Measurements from ENCODE around the gene RIN3. TPM values are rescaled to one million over a fixed set of nuclear protein-coding genes. Genes with fewer than 3 reads are reported as not detected.

Gene RIN3
- polyA plus RNA-seq, 3 donors, result 42.8 to 144 (median 54.6) TPM

DNA sequence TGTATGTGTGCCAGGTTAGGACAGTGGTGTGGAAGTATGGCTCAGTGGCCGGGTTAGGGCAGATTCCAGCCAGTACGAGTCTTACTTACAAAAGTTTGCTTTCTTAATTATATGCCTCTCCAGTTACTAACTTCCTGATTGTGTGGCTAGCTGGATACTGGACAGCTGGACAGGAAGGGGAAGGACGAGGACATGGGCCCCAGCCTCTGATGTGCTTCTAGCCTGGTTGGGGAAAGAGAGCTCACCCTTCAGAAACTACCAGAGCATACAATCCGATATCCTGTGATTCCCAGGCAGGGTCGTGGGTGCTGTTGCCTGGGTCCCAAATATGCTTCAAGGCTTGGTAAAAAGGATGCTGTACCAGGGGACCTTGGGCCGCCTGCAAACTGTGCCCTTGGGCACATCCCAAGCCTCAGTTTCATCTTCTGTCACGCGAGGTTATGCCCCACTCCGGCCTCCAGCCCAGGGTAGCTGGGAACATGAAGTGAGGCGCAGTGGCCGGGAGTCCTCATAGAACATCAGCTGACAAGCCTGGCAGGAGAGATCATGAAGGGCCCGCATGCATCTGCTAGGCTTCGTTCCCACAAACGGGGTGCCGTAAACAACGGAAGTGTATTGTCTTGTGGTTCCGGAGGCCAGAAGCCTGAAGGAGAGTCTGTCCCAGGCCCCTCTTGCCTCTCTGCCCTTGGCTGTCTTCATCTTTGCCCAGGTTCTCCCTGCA is 23.2 kb upstream of the RIN3 start:
- Histone ChIP-seq H3K9me3 (replicated peaks in 1 of 2; ENCODE audit: control insufficient read depth in 1 of 2, insufficient read depth in 1 of 2, low read length in 2 of 2) (no peaks in the 10 kb centered on the region), H3K27me3 (ENCODE audit: control insufficient read depth in 2 of 2, insufficient read depth in 2 of 2, low read length in 2 of 2) (no peaks in the 10 kb centered on the region), H3K4me3 (replicated peaks in 1 of 3; ENCODE audit: low read depth in 2 of 3, low read length in 3 of 3) (peak overlapping the region in 1 of 3 experiments; percentile 13), H3K36me3 (replicated peaks in 1 of 2; ENCODE audit: control insufficient read depth in 1 of 2, insufficient read depth in 2 of 2, low read length in 2 of 2) (peaks cover 28 to 50% of the 10 kb centered on the region in 2 donors), H3K4me1 (ENCODE audit: control insufficient read depth in 1 of 2, insufficient read depth in 2 of 2, low read length in 2 of 2) (peaks cover 91 to 100% of the 10 kb centered on the region in 2 donors), H4K20me1 (ENCODE audit: insufficient read depth, low read length) (no peaks in the 10 kb centered on the region), H3K79me2 (ENCODE audit: insufficient read depth, low read length) (peaks cover 50% of the 10 kb centered on the region), H2AFZ (ENCODE audit: insufficient read depth, low read depth, low read length, poor library complexity, severe bottlenecking) (no peak overlapping the region), H3K27ac (ENCODE audit: low read depth in 1 of 2, low read length in 2 of 2) (peak overlapping the region; percentile 54 to 97), H3K9ac (ENCODE audit: insufficient read depth, low read length, poor library complexity, severe bottlenecking) (no peak overlapping the region), H3K4me2 (replicated peaks; ENCODE audit: extremely low read depth, low read length, poor library complexity, severe bottlenecking) (peak overlapping the region; percentile 28)
- peak overlapping the region; percentile 96 to 99 (median 98) for H3K27ac Mint-ChIP-seq
- peak overlapping the region in 1 of 2 donors; percentile 29 for H3K4me3 Mint-ChIP-seq
- TF ChIP-seq, protein P1, sequence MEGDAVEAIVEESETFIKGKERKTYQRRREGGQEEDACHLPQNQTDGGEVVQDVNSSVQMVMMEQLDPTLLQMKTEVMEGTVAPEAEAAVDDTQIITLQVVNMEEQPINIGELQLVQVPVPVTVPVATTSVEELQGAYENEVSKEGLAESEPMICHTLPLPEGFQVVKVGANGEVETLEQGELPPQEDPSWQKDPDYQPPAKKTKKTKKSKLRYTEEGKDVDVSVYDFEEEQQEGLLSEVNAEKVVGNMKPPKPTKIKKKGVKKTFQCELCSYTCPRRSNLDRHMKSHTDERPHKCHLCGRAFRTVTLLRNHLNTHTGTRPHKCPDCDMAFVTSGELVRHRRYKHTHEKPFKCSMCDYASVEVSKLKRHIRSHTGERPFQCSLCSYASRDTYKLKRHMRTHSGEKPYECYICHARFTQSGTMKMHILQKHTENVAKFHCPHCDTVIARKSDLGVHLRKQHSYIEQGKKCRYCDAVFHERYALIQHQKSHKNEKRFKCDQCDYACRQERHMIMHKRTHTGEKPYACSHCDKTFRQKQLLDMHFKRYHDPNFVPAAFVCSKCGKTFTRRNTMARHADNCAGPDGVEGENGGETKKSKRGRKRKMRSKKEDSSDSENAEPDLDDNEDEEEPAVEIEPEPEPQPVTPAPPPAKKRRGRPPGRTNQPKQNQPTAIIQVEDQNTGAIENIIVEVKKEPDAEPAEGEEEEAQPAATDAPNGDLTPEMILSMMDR (IDR thresholded peaks at IDR 0.05), result no peak
- H3K36me3 Mint-ChIP-seq, result peaks cover 69 to 78% of the 10 kb centered on the region in 2 donors
- peaks cover 97% of the 10 kb centered on the region for H3K4me1 Mint-ChIP-seq
- WGBS (ENCODE audit: insufficient coverage), result 79% methylated on average over 15 of the region's 17 CpGs
- intact Hi-C loops (cut with micrococcal nuclease), result no loop called here
- peaks cover 0 to 2% (median 0%) of the 10 kb centered on the region in 3 donors for H3K27me3 Mint-ChIP-seq (ENCODE audit: low read depth in 3 of 3)
- peaks cover 0 to 2% (median 0%) of the 10 kb centered on the region in 7 donors for H3K9me3 Mint-ChIP-seq
- DNase-seq, result peak; percentile 29 to 63 (median 60)

DNA sequence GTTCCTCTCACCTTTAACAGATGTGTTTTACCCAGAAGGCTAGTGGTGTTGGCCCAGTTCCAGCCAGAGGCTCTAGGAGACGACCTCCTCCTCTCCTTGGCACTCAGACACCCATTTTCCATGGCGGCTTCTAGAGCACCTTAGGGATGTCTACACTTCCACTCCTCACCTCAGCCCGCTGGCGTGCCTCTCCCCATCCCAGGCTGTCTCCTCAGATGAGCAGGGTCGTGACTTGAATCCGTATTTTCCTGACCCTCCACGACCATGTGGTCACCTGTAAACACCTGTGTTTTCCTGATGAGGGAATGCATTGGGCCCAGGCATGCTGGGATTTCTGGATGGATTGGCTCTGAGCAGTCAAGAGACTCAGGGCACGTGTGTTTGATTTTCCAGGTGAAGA is 21.8 kb upstream of the RIN3 start:
- H3K9ac ChIP-seq (ENCODE audit: insufficient read depth, low read length, poor library complexity, severe bottlenecking), result peak overlapping the region; percentile 60
- H3K27ac Mint-ChIP-seq, result peak overlapping the region; percentile 96 to 99 (median 98)
- peaks cover 0 to 2% (median 0%) of the 10 kb centered on the region in 7 donors for H3K9me3 Mint-ChIP-seq
- no peaks in the 10 kb centered on the region for H3K27me3 ChIP-seq (ENCODE audit: control insufficient read depth in 2 of 2, insufficient read depth in 2 of 2, low read length in 2 of 2)
- TF ChIP-seq, protein P1 (IDR thresholded peaks at IDR 0.05), result no peak
- peak overlapping the region; percentile 36 for H3K4me2 ChIP-seq (replicated peaks; ENCODE audit: extremely low read depth, low read length, poor library complexity, severe bottlenecking)
- peaks cover 36% of the 10 kb centered on the region for H3K79me2 ChIP-seq (ENCODE audit: insufficient read depth, low read length)
- H3K27ac ChIP-seq (ENCODE audit: low read depth in 1 of 2, low read length in 2 of 2), result peak overlapping the region; percentile 90 to 97
- H4K20me1 ChIP-seq (ENCODE audit: insufficient read depth, low read length), result no peaks in the 10 kb centered on the region
- H3K4me3 ChIP-seq (replicated peaks in 1 of 3; ENCODE audit: low read depth in 2 of 3, low read length in 3 of 3), result peak overlapping the region in 1 of 3 experiments; percentile 30
- peaks cover 66 to 76% of the 10 kb centered on the region in 2 donors for H3K36me3 Mint-ChIP-seq
- H2AFZ ChIP-seq (ENCODE audit: insufficient read depth, low read depth, low read length, poor library complexity, severe bottlenecking), result no peak overlapping the region
- peaks cover 0 to 5% (median 0%) of the 10 kb centered on the region in 3 donors for H3K27me3 Mint-ChIP-seq (ENCODE audit: low read depth in 3 of 3)
- intact Hi-C loops (cut with micrococcal nuclease), result loop anchor here in 1 of 2 donors (2.0 kb wide), 1 partner anchor 15 kb away; no protein-coding TSS in a partner anchor
- peaks cover 94 to 100% of the 10 kb centered on the region in 2 donors for H3K4me1 ChIP-seq (ENCODE audit: control insufficient read depth in 1 of 2, insufficient read depth in 2 of 2, low read length in 2 of 2)
- peak overlapping the region in 1 of 2 donors; percentile 59 for H3K4me3 Mint-ChIP-seq
- peaks cover 97% of the 10 kb centered on the region for H3K4me1 Mint-ChIP-seq
- DNase-seq, result no peak
- whole genome bisulfite sequencing (ENCODE audit: insufficient coverage), result 100% methylated on average over 2 of the region's 8 CpGs
- H3K9me3 ChIP-seq (replicated peaks in 1 of 2; ENCODE audit: control insufficient read depth in 1 of 2, insufficient read depth in 1 of 2, low read length in 2 of 2), result no peaks in the 10 kb centered on the region
- peaks cover 15 to 36% of the 10 kb centered on the region in 2 donors for H3K36me3 ChIP-seq (replicated peaks in 1 of 2; ENCODE audit: control insufficient read depth in 1 of 2, insufficient read depth in 2 of 2, low read length in 2 of 2)
